ENCODE measurements around the gene CD247. TPM values are rescaled to one million over a fixed set of nuclear protein-coding genes. Genes with fewer than 3 reads are reported as not detected.

Gene CD247
- total RNA-seq, 1 donor from 2014 or later: 6.5 TPM

DNA sequence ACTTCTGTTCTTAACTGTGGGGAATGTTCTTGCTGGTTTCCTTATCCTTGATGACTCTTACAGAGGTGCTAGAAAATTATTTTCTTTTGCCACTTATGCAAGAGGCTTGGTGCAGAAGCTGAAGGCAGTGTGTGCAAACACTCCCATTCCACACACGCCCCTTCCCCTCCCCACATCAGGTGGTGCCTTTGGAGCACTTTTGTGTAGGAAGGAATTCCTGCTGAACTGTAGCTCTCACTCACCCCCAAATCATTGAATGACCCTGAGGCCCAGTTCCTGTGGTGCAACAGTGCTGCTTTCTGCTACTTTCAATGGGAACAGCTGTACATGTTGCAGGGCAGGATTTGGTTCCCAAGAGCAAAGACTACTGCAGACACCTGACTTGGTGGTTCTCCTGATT is 101.8 kb downstream of the CD247 start:
- DNase-seq (ENCODE audit: low spot score): no peak

DNA sequence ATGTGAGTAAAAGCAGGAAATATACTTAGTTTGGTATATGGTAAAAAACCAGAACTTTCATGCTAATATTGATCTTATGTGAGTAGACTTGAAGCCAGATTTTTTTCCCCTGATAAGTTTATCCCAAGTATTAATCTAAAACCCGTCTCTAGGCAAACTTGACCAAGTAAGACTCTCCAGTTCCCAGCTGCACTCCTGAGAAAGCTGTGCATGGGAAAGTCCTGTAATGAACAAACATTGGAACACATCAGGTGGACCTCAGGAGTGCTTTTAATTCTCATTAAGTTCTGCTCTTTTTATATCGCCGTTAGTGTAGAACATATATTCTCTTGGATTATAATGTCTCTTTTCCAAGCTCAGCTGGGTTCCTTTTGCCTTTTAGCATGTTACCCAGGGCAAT is 105.0 kb downstream of the CD247 start:
- no peak for DNase-seq (ENCODE audit: low spot score)

DNA sequence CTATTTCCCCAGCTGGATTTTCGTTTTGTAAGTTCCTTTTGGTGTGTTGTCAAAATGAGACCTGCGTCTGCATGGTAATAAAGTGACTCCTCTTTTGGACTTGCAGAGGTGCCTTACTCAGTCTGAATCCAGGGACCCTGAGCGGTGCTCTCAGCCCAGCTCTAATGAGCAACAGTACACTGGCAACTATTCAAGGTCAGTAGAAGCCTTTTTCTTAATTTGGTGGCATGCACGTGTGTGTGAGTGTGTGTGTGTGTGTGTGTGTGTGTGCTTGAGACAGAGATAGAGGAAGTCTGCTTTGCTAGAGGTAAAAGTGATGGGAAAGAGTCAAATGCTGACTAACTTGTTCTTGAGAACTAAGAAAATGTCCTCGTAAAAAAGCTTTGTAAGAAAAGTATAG is 105.4 kb downstream of the CD247 start:
- DNase-seq (ENCODE audit: low spot score): no peak

DNA sequence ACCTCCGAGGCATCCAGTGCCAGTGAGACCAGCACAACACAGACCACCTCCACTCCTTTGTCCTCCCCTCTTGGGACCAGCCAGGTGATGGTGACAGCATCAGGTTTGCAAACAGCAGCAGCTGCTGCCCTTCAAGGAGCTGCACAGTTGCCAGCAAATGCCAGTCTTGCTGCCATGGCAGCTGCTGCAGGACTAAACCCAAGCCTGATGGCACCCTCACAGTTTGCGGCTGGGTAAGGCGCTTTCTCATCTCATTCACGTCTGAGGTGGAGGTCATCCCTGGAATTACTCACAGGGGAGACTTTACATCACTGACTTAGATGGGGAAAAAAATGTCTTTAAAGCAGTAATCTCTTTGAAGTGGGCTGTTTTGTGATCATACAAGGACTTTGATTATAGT is 106.3 kb downstream of the CD247 start:
- no peak for DNase-seq (ENCODE audit: low spot score)

DNA sequence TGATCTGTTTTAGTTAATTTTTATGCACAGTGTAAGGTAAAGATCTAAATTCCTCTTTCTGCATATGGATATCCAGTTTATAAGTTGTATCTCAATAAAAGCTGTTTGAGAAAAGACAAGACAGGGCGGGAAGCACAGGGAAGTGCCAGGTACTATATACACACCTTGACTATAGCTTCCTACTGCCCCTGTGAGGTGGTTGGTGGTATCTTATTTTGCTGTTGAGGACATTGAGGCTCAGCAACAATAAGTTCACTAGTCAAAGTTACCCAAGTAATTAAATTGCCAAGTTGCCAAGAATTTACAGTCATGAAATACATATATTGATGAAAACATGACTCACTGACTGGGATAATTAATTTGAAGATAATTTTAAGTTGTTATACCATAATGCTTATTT is 109.1 kb downstream of the CD247 start:
- DNase-seq (ENCODE audit: low spot score): no peak

DNA sequence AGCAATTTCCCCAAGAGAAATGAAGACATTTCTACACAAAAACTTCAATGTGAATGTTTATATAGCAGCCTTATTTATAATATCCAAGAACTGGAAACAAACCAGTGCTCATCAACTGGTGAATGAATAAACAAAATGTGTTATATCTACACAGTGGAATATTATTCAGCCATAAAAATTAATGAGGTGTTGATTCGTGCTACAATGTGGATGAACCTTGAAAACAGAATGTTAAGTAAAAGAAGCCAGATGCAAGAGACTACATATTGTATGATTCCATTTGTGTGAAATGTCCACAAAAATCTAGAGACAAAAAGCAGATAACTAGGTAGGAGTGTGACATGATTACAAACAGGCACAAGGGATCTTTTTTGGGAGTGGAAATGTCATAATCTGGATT is 110.0 kb downstream of the CD247 start:
- DNase-seq (ENCODE audit: low spot score): no peak

DNA sequence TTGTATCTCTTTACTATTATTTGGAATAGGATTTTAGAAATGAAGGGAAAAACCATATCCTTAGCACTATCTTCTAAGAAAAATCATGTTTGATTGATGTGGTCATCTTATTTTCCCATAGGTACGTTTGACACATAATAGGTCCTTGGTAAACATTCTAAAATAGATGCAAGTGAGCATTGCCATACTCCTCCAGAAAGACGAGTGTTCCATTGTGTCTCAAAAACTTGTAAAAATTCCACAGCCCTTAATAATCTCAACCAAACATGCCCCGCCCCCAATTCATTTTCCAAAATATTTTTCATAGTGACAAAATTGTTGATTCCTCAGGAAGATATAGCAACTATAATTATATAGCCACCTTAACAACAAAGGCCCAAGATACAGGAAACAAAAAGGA is 113.4 kb downstream of the CD247 start:
- DNase-seq (ENCODE audit: low spot score): no peak

DNA sequence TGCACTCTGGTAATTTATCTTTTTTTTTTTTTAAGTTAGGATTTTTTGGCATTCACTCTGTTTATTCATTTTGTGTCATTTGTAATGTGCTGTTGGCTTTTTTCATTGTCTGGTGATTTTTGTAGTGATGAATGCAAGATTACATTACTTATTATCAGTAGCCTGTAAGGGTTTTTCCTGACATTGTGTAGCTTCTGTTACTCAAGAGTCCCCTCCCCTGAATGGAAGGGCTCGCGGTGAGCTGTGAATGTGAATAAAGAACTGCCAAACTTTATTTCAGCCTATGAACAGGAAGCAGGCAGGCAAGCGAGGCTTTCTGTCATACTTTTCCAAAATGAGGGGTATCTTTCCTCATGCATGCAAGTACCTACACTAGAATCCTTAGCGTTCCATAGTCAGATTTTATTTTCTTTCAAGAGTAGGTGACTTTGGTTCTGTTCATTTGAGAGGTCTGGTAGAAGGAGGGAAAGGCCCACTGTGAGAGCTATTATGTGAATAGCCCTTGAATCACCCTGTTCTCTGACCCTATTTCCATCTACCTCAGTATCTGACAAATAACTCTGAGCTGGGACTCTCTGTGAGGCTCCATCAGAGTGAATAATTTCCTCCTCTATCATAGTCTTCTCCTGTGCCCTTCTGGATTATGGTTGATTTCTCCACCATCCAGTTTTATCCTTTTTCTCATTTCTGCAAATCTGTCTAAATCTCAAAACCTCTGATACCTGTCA is 114.0 kb downstream of the CD247 start:
- DNase-seq (ENCODE audit: low spot score): no peak

DNA sequence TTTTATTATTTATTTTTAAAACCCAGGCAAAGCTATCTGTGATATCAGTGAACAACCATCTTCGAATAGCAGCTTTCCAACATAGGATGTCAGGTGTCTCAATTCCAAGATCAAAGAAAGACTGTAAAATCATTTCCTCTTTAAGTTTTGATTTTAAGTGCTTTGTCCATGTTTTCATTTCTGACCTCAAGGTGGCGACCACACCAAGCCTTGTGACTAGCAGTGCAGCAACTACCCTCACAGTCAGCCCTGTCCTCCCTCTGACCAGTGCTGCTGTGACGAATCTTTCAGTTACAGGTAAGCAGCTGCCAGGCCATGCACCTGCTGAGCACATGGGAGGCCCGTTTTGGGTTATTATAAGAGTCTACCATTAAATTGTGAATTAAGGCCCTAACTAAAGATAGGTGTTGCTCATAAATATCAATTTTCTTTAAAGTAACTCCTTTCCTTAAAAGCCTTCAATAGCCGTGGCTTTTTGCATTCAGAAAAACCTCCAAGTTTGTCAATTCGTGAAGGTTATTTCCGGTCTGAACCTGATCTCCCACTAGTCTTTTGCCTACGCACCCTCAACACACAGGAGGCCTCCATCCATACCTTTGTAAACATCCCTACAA is 117.0 kb downstream of the CD247 start:
- peak; percentile 18 for DNase-seq (ENCODE audit: low spot score)

DNA sequence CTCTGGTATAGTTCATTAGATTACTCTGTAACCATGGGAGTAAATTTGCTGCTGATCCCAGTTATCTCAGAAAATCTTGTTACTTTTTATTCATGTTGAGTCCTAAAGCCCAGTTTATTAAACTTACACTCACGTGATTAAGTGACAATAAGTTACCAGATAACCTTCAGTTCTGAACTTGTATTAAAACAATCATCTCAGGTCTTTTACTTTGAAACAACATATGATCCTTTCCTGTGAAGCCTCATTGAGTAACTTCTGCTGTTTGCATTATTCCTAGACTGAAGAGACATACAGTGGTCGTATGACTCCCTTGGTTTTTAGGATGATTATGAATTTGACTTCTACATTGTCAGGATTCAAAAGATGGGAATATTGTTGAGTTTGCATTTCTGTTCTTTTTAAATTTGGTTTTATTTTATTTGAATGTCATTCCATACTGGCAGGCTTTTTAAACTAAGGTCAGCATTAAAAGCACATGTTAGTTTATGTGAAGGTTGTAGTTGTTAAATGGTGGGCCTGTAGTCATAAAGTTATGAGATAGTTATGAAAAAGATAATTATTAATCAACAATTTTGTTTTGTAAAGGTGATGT is 117.9 kb downstream of the CD247 start:
- no peak for DNase-seq (ENCODE audit: low spot score)

DNA sequence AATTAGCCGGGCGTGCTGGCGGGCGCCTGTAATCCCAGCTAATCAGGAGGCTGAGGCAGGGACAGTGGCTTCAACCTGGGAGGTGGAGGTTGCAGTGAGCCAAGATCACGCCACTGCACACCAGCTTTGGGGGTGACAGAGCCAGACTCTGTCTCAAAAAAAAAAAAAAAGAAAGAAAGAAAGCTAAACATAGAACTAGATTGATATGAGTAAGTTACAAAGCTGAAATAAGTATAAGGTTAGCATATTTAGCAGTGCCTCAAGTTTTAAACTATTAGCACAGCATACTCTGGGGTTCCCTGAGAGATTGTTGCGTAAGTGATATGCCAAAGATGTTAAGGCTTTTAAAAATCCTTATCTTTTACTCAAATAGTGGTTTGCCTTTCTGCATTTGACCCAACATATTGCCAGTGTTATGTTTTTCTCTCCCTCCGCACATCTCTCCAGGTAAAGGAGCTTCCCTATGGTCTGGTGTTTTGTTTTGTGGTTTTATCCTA is 126.1 kb downstream of the CD247 start:
- DNase-seq (ENCODE audit: low spot score): no peak

DNA sequence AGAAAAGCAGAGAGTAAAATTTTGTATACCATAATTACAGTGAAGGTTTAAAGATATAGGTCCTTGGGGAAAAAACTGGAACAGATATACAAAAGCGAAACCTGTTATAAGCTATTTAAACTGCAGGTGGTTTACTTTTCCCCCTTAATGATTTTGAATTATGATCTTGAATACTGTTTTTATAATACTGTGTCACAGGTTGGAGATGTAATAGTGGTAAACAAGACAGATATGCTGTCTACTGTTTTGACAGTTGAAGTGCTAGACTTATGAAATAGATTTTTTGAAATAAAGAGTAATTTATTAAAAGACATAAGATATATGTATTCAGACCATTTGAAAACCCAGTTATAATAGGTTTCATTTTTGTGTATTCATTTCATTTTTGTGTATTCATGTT is 129.4 kb downstream of the CD247 start:
- DNase-seq (ENCODE audit: low spot score): no peak

DNA sequence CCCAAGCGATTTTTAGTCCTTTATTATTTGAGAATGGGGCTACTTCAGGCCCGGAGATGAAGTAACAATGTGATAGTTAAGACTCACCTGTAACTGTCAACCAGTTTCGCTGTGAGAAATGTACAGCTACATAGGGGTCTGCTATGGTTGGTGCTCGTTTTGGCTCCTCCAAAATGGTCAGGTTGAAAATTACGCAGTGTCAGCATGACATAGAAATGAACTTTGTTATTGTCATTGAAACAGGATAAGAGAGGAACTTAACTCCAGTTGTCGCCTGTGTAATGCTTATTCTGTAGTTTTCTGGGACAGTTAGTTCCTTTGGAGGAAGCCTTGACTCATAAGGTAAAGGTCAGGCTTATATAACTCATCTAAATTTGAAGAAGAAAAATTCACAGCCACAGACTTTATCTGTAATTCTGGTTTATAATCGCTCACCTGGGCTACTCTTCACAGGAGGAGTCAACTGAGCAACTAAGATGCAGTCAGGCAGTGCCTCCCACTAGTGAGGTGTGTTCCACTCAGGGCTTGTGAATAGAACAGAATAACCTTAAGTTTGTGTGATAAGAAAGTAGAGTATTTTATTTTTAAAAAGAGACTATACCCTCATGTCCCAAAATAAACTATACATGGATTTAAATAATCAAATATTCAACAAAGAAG is 130.9 kb downstream of the CD247 start:
- DNase-seq (ENCODE audit: low spot score): no peak

Other genes with a start within 250 kb of the CD247 start
- gene CREG1, start 35.2 kb upstream of the CD247 start, total RNA-seq (ENCODE audit: insufficient read depth, low replicate concordance): 56.8 TPM
- gene RCSD1, start 111.7 kb upstream of the CD247 start, total RNA-seq (ENCODE audit: insufficient read depth, low replicate concordance): 17.8 TPM
- 108 TPM for gene MPZL1, start 203.5 kb upstream of the CD247 start, total RNA-seq (ENCODE audit: insufficient read depth, low replicate concordance)